ENCODE measurements around the gene PADI2.

The PADI2 gene

GRCh38 chr1:17119076-17119772 lies at the start of gene PADI2:
TSS of gene PADI2 (minus strand) at chr1:17119451. CDS start at chr1:17119371, 80 bp downstream.
- peak; percentile 57 for DNase-seq

- DNase-seq = peak; percentile 95
Observed at GRCh38 chr1:17168091-17168876, 49.0 kb upstream of the PADI2 start.

- no peak for DNase-seq
Observed at GRCh38 chr1:17167786-17168090, 48.5 kb upstream of the PADI2 start.

- DNase-seq = peak; percentile 26
Observed at GRCh38 chr1:17167041-17167785, 48.0 kb upstream of the PADI2 start.

- DNase-seq = no peak
Observed at GRCh38 chr1:17165823-17166222, 46.6 kb upstream of the PADI2 start.

GRCh38 chr1:17163789-17164666 lies 44.8 kb upstream of the PADI2 start:
- no peak for DNase-seq

GRCh38 chr1:17163371-17163770 lies 44.1 kb upstream of the PADI2 start:
- no peak for DNase-seq

GRCh38 chr1:17162941-17163340 lies 43.7 kb upstream of the PADI2 start:
- peak; percentile 15 for DNase-seq

GRCh38 chr1:17161926-17162800 lies 42.9 kb upstream of the PADI2 start:
- DNase-seq = no peak

- peak; percentile 13 for DNase-seq
Observed at GRCh38 chr1:17161137-17161740, 42.0 kb upstream of the PADI2 start.

- no peak for DNase-seq
Observed at GRCh38 chr1:17158961-17159360, 39.7 kb upstream of the PADI2 start.

GRCh38 chr1:17156108-17156507 lies 36.9 kb upstream of the PADI2 start:
- no peak for DNase-seq

GRCh38 chr1:17155257-17155920 lies 36.1 kb upstream of the PADI2 start:
- no peak for DNase-seq

GRCh38 chr1:17149771-17150170 lies 30.5 kb upstream of the PADI2 start:
- no peak for DNase-seq

- DNase-seq = no peak
Observed at GRCh38 chr1:17148950-17149608, 29.8 kb upstream of the PADI2 start.

- DNase-seq = no peak
Observed at GRCh38 chr1:17145648-17146047, 26.4 kb upstream of the PADI2 start.

- DNase-seq = no peak
Observed at GRCh38 chr1:17143760-17144159, 24.5 kb upstream of the PADI2 start.

- DNase-seq = no peak
Observed at GRCh38 chr1:17141441-17142197, 22.4 kb upstream of the PADI2 start.

GRCh38 chr1:17140279-17140678 lies 21.0 kb upstream of the PADI2 start:
- no peak for DNase-seq

Measured in EL (cell line).